CMK (cell line): ENCODE measurements around the gene MEG3.

ENCODE experiments used
- DNase-seq: peaks from one replicate; pipeline ENCODE4 v3.0.0-alpha.2; 2010; ENCODE audit warnings: low read depth

Gene MEG3

DNA sequence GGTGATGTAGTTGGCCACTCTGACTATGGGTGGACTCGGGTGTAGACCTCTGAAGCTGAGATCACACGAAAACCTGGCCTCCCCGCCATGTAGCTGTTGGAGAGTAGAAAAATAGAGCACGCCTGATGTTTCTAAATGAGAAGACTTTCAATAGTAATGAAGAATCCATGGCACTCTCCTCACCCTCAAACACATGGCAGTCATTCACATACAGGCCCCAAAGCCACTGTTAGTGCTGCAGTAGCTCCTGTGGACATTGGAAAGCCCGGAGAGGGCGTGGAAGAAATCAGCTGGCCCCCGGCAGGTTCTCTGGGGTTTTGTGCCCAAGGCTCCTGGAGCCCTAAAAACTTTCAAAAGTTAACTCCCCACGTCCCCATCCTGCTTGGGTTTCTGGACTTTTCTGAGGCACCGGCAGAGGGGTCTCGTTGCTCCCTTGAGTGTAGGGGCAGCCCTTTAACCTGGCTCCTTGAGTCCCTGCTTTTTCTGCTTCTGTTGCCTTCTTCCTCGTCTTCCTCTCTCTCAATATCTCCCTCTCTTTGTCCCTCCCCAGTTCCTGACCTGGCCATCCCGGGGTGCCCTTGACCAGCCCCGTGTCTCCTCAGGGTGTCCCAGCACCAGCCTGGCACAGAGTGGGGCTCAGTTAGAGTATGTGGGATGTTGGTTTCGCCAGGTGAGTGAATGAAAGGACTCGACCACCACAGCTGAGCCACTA, 8.3 kb downstream of the MEG3 start:
- no peak for DNase-seq

DNA sequence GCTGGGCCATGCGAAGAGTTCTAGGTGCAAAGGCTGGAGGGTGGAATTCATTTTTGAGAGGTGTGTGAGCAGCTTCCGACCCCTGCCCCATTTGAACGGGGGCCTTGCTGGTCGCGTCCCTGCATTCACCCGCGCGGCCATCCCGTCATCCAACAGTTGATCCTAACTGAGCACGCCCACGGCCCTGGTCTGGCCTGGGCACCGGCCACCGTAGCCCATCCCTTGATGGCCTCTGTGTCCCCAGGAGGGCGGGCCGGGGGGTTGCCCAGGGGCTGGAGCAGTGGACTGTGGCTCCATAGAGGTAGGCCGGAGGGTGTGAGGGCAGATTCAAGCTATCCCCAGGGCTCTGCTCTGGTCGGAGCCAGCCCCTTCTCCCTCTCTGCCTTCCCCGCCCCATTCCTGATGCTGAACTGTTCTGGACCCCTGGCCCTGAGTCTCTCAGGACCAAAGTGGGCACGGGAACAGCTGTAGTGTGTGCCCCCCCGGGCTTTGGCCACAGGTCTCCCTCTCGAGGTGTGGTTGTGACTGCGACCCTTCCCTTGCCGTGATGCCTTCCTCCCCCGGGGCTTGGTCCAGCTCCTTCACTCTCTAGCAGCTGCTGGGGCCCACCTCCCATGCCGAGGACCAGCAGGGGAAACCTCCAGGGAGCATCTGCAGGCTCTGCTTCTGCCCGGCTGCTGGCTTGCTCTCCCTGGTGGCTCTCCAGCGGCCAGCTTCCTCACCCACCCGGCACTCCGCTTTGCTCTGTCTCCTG, 9.1 kb downstream of the MEG3 start:
- no peak for DNase-seq

GRCh38 chr14:100835548-100836310, 9.8 kb downstream of the MEG3 start:
- DNase-seq: no peak

DNA sequence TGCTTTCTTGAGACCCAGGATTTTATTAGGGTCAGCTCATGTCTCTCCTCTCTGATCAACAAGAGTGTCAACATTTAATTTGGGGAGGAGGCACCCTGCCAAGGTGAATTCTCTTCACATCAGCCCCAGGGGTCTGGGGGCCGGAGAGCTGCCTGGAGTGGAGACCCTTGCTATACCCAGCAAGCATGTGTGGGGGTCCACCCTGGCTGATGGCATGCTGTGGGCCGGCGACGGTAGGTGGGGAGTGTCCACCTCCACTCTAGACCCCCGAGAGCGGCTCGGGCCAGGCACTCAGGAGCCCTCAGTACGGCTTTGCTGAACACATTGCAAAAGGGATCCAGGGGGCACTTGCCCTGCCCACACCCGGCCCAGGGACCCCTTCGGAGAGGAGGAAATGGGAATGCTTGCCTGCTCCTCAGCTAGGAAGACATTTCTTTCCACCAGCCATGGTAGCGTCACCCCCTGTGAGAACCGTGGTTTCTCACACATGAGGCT, 10.4 kb downstream of the MEG3 start:
- no peak for DNase-seq

DNA sequence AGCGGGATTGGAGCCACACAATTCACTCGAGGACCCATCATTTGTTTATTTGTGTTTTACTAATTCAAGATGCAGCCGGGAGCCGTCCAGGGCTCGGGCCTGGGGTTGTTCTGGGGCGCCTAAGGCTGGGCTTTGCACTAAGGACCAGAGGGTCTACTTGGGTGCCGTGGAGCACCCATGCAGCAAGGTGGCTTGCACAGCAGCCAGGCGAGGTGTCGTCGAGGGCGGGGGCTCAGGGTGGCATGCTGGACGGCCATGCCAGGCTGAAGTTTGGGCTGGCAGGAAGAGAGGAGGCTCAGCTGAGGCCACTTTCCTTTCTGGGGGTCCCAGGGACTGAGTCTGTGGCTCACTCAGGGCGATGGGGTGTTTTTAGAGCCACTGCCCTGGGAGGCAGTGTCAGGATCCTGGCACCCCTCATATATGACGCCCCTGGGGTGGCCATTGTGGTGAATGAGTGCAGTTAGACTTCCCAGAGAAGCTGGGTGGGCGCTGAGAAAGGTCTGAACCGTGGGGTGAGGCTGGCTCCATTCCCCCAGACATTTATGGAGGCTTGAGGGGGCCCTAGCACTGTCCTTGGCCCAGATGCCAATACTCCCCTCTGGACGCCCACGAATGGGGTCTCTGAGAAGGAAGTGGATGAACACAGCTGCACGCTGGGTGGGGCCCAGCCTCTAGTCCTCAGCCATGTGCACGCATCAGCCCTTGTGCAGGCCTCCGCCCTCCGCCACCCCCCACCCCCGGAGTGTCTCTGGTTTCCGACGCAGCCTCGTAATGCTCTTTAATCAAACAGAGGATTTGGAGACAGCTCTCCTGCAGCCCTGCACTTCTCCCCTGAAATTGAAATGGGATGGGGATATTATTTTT, 11.3 kb downstream of the MEG3 start:
- DNase-seq: no peak

DNA sequence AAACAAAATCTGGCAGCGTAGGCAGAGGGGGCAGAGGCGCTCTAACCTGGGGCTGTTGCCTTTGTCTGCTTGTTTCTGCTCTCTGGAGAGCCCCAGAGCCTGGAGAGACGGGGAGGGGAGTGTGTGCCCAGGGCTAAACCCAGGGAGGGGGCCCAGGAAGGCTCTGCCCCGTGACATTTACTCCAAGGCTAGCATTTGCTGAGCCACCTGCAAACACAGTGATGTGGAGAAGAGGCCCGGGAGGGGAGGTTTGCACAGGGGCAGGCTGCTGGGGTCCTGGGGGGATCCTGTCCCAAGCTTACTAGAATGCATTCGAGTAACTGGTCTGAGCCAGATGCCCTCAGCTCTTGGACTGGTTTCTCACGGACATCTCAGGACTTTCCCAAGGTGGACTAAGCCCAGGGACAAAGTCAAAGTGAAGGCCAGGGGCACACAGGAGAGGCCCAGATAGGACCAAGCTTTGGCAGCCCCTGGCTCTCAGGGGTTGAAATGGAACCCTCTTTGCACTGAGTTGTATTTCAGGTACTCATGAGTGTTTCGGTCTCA, 12.0 kb downstream of the MEG3 start:
- DNase-seq: no peak

- no peak for DNase-seq
Measured at GRCh38 chr14:100838493-100839314, 12.8 kb downstream of the MEG3 start.

DNA sequence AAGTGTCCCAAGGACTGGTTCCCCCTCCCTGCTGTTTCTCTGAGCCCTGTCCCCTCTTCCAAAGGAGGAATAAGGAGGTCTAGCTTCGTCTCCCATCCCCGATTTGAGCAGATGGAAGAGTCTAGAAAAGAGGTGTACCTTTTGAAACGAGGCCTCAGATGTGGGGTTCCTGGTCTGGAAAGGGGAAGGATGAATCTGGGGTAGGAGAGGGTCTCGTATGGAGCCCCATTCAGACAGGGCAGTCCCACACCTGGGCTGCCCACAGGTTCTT, 13.3 kb downstream of the MEG3 start:
- no peak for DNase-seq

GRCh38 chr14:100839681-100840111, 13.8 kb downstream of the MEG3 start:
- no peak for DNase-seq

- no peak for DNase-seq
Measured at GRCh38 chr14:100840286-100841065, 14.6 kb downstream of the MEG3 start.

GRCh38 chr14:100841066-100841760, 15.3 kb downstream of the MEG3 start:
- DNase-seq: no peak

- DNase-seq: no peak
Measured at GRCh38 chr14:100841761-100842403, 16.0 kb downstream of the MEG3 start.

DNA sequence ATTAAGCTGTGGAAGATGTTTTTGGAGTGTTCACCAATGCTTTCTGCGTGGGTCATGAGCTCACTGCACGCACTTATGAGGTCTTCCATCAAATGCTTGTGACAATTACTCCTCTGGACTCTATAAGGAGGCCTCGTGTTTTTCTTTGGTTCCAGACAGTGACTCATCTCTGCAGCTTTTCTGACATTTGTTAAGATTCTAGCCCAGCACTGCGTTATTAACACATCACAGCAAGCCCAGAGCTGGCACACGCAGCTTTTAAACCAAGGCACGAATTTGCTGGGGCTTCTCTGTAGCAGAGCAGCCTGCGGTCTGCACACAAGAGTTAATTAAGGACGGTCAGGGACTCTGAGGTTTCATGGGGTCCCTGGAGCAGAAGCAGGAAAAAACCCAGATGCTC, 16.9 kb downstream of the MEG3 start:
- no peak for DNase-seq

- DNase-seq: no peak
Measured at GRCh38 chr14:100844082-100844408, 18.1 kb downstream of the MEG3 start.

- DNase-seq: no peak
Measured at GRCh38 chr14:100844421-100844820, 18.5 kb downstream of the MEG3 start.

DNA sequence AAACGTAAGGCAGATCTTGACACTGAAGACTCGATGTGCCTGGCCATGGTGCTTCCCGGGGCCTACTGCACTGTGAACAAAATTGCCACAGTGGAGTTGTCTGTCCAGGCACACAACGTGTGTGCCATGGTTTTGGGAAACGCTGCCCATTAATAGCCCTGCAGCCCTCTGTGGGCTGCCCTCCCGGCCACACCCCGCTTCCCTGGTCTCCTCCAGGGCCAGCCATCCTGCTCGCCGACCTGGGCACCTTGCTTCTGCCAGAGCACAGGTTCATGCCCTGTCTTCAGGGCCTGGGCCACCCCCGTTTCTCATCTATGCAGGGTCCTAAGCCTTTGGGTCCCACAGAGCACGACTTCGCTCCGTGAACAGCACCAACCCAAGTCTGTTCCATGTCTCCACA, 18.9 kb downstream of the MEG3 start:
- no peak for DNase-seq

DNA sequence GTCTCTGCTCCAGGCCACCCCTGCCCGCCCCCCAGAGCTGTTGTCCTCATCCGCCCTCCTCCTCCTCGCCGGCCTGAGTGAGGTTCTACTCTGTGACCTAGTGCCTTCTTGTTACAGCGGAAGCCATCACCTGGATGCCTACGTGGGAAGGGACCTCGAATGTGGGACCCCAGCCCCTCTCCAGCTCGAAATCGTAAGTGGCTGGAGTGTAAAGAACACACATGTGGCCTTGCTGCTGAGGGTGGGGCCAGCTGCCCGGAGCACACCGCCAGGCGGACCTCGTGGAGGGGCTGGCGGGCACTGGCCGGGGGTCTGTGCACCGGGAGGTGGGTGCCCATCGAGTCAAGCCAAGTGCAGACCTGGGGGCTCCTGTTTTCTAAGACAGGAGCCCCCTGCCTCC, 19.4 kb downstream of the MEG3 start:
- no peak for DNase-seq

- no peak for DNase-seq
Measured at GRCh38 chr14:100846309-100846859, 20.5 kb downstream of the MEG3 start.
